ENCODE data around the gene PACRG. TPM values are rescaled to one million over a fixed set of nuclear protein-coding genes. Genes with fewer than 3 reads are reported as not detected.

Gene PACRG
- total and polyA plus RNA-seq, 2 of the 4 experiments (the other 2 are of a cell fraction), result not detected

GRCh38 chr6:162706232-162706631 is 21.5 kb upstream of the PACRG start:
- no CpG with 5 or more reads among the region's 6 CpGs for WGBS, 2 experiments (ENCODE audit: extremely low coverage in 2 of 2, insufficient read length in 1 of 2)
- no peaks in the 10 kb centered on the region for H3K4me1 ChIP-seq (ENCODE audit: control insufficient read depth, insufficient read depth, low read length)
- H4K20me1 ChIP-seq (ENCODE audit: insufficient read depth, low read length), result no peaks in the 10 kb centered on the region
- H3K9ac ChIP-seq (ENCODE audit: low read depth, low read length), result no peak overlapping the region
- no peak overlapping the region for H3K23ac ChIP-seq (ENCODE audit: low read depth, low read length)
- no peak for ATAC-seq (ENCODE audit: low read depth)
- H3K9me1 ChIP-seq (ENCODE audit: insufficient read depth, low read length), result no peaks in the 10 kb centered on the region
- no peak overlapping the region for H4K8ac ChIP-seq (ENCODE audit: low read depth in 2 of 2, low read length in 2 of 2)
- in situ Hi-C loops (cut with MboI; ENCODE audit: low sequenced_read_pairs) (no loop called here), intact Hi-C loops (cut with micrococcal nuclease) (no loop called here), dilution Hi-C loops (cut with HindIII; ENCODE audit: low sequenced_read_pairs, unreplicated experiment) (no loop called here)
- no peaks in the 10 kb centered on the region for H3K36me3 ChIP-seq (ENCODE audit: control insufficient read depth, insufficient read depth, low read length)
- DNase-seq, result no peak
- BruUV-seq (replicated peaks), result no TSS peak
- H3K79me1 ChIP-seq (ENCODE audit: low read depth in 1 of 2, low read length in 2 of 2), result no peaks in the 10 kb centered on the region
- TF ChIP-seq FOS (IDR thresholded peaks at IDR 0.05; ENCODE audit: low read depth, low read length), result no peak
- no peak overlapping the region for H3K18ac ChIP-seq (ENCODE audit: low read depth, low read length)
- H2AFZ ChIP-seq (replicated peaks; ENCODE audit: low read length, poor library complexity), result no peak overlapping the region
- H2BK20ac ChIP-seq (ENCODE audit: low read depth, low read length), result no peak overlapping the region
- no peak overlapping the region for H3K14ac ChIP-seq (replicated peaks; ENCODE audit: low read depth, low read length)
- no peak overlapping the region for H3K56ac ChIP-seq (ENCODE audit: extremely low read depth, insufficient read depth, low read length)
- POLR2A ChIA-PET (ENCODE audit: unreplicated experiment), result no interaction called here
- H3K27me3 ChIP-seq (ENCODE audit: control insufficient read depth, insufficient read depth, low read length), result no peaks in the 10 kb centered on the region
- H4K5ac ChIP-seq (ENCODE audit: low read depth, low read length), result no peak overlapping the region
- no peak overlapping the region for H2BK5ac ChIP-seq (ENCODE audit: low read depth, low read length, poor library complexity, severe bottlenecking)
- H3K4me3 ChIP-seq (ENCODE audit: insufficient read depth, low read depth, low read length), result no peak overlapping the region
- H2BK15ac ChIP-seq (ENCODE audit: low read depth, low read length), result no peak overlapping the region
- CTCF ChIA-PET, result no interaction called here
- no peak overlapping the region for H3K4ac ChIP-seq (ENCODE audit: low read depth, low read length)
- H3K9me3 ChIP-seq (ENCODE audit: control insufficient read depth, insufficient read depth, low read length), result peaks cover 7% of the 10 kb centered on the region
- no peak overlapping the region for H2AK9ac ChIP-seq (replicated peaks; ENCODE audit: low read depth, low read length, poor library complexity)
- no peak overlapping the region for H3K4me2 ChIP-seq (ENCODE audit: low read depth, low read length)
- no peak overlapping the region for H4K91ac ChIP-seq (ENCODE audit: insufficient read depth, low read depth, low read length)
- H2BK120ac ChIP-seq (ENCODE audit: low read depth, low read length), result no peak overlapping the region
- no peak overlapping the region for H3K27ac ChIP-seq (ENCODE audit: insufficient read depth, low read length)
- H2AK5ac ChIP-seq (ENCODE audit: low read depth, low read length), result no peak overlapping the region
